KG1 (cell line): ENCODE data around the gene URM1.
A peak's percentile ranks its signal among the peaks of the same experiment; 100 is the strongest.

Source experiments
- DNase-seq: peaks from one replicate; lab custom pipeline; 2025; lab: John Stamatoyannopoulos, UW

The URM1 gene

DNA sequence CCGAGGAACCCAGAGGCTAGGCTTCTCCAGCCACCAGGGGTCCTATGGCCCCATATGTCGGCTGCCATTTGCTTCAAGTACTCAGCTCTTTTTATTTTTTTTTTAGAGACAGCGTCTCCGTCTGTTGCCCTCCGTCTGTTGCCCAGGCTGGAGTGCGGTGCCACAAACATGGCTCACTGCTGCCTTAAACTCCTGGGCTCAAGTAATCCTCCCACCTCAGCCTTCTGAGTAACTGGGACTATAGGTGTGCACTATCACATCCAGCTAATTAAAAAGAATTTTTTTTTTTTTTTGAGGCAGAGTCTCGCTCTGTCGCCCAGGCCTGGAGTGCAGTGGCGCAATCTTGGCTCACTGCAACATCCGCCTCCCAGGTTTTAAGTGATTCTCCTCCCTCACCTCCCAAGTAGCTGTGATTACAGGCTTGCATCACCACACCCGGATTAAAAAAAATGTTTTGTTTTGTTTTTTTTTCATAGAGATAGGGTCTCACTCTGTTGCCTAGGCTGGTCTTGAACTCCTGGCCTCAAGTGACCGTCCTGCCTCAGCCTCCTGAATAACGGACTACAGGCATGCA lies 58.4 kb downstream of the URM1 start:
- no peak for DNase-seq

- no peak for DNase-seq
These were observed 60.0 kb downstream of the URM1 start for GRCh38 chr9:128431207-128431606.

DNA sequence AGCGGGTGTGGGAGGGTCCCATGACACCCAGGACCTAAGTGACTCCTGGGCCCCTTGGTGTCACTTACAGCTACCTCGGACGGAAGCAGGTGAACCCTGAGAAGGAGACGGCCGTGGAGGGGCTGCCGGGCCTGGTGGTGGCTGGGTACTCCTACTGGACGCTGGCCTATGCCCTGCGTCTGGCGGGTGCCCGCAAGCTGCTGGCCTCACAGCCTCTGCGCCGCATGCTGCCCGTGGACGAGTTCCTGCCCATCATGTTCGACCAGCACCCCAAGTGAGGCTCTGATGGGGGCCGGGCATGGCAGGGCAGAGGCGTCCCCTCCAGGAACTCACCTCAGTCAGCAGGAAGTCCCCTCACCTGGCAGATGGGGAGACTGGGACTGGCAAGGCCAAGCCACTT lies 63.2 kb downstream of the URM1 start:
- no peak for DNase-seq

- no peak for DNase-seq
These were observed 64.4 kb downstream of the URM1 start for GRCh38 chr9:128435611-128436010.

DNA sequence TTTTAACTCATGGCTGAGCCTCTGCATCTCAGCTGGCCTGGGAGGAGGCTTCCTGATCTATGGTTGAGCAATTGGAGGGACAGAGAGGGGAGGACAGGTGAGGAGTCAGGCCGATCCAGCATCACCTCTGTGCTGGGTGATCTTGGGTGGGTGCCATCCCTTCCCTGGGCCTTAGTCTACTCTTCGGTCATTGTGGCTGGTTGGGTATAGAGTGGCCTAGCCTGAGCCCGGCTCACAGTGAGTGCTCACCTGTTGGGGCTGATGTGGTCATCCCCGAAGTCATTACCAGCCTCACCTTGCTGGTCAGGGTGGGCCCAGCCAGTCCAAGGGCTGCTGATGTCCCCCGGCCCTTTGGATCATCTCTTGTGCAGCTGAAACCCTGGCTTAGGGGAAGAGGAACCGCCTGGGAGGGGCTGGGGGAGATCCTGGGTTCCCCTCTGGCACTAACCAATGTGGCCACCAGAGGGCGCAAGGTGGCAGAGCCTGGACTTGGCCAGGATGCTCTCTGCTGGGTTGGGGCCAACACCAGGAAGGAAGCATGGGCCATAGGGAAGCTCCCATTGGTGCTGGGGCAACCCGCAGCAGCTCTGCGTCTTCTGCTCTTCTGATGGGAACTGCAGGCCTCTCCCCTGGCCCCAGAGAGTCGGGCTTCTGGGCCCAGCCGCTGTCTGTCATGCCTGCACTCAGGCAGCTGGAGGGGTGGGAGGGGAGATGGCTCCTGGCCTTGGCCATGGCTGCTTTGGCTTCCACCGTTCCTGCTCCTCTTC lies 67.4 kb downstream of the URM1 start:
- DNase-seq: peak; percentile 80

GRCh38 chr9:128439273-128439672 lies 68.1 kb downstream of the URM1 start:
- no peak for DNase-seq
